ENCODE results near the gene PRXL2C. TPM values are rescaled to one million over a fixed set of nuclear protein-coding genes. Genes with fewer than 3 reads are reported as not detected.

The PRXL2C gene
- total and polyA plus RNA-seq, 10 of the 15 experiments (the other 5 are each of a cell fraction or from before 2014, with no cell fraction given), result 4.0 to 16.0 (median 7.4) TPM

DNA sequence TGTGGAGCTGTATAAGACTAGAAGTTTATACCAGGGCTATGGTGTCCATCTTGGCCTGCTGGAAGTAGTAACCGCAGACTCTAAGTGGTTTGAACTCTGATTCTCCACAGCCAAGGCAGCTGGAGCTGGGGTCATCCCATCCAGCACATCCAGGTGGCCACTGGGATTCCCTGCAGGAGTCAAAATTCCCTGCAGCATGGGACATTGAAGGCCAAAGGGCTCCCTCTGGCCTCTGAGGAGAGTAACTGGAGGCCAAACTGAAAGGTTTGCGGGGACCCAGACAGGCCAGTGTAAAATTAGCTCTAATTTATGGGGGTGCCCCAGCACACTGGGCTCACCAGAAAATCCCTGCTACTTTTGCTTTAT, 12.2 kb upstream of the PRXL2C start:
- SMC1A ChIA-PET (ENCODE audit: uncharacterized antibody, unreplicated experiment), result interaction anchor here (0.6 to 3.1 kb wide), 9 partner anchors 12 to 435 kb away, joined by 3 to 30 read pairs (median 4); partner anchors contain the start of gene PRXL2C
- ATAC-seq (no peak; the same call in 2 of the 3 replicates), FAIRE-seq (no peak), DNase-seq (ENCODE audit: low read depth, low spot score) (no peak)
- POLR2A ChIA-PET, result no interaction called here
- intact Hi-C loops (cut with micrococcal nuclease; ENCODE audit: unreplicated experiment) (loop anchor here (1.0 to 10.0 kb wide), 2 partner anchors 340 to 433 kb away; no protein-coding TSS in a partner anchor), in situ Hi-C loops (cut with MboI) (no loop called here)
- no TSS peak for BruUV-seq (replicated peaks)
- Histone ChIP-seq H2AFZ (ENCODE audit: control insufficient read depth, low read depth, low read length) (no peak overlapping the region), H3K4me3 (no peak overlapping the region), H4K20me1 (ENCODE audit: control insufficient read depth, insufficient read depth) (no peaks in the 10 kb centered on the region), H3K4me1 (ENCODE audit: control insufficient read depth, insufficient read depth, low read length) (no peaks in the 10 kb centered on the region), H3K4me2 (ENCODE audit: control insufficient read depth, insufficient read depth) (no peak overlapping the region), H3K36me3 (ENCODE audit: control insufficient read depth in 2 of 2, insufficient read depth in 2 of 2, low read length in 1 of 2) (no peaks in the 10 kb centered on the region), H3K79me2 (ENCODE audit: control insufficient read depth, insufficient read depth, low read length) (no peaks in the 10 kb centered on the region), H3K9me3 (replicated peaks; ENCODE audit: control insufficient read depth, insufficient read depth, low read length) (no peaks in the 10 kb centered on the region), H3K9ac (ENCODE audit: control insufficient read depth, insufficient read depth, low read length) (no peak overlapping the region), H3K27me3 (replicated peaks in 1 of 2; ENCODE audit: control insufficient read depth in 2 of 2, insufficient read depth in 2 of 2, low read length in 1 of 2) (no peaks in the 10 kb centered on the region), H3K27ac (ENCODE audit: control insufficient read depth, insufficient read depth) (no peak overlapping the region)
- TF ChIP-seq TCF7 (IDR thresholded peaks at IDR 0.05; ENCODE audit: borderline replicate concordance), result no peak
- TF ChIP-seq EZH2 (IDR thresholded peaks at IDR 0.05; ENCODE audit: borderline replicate concordance, control insufficient read depth, low read depth, low read length), result no peak
- no peak for TF ChIP-seq USF2 (IDR thresholded peaks at IDR 0.05; ENCODE audit: borderline replicate concordance, low read depth, low read length)
- no peak for TF ChIP-seq RFX5 (IDR thresholded peaks at IDR 0.05; ENCODE audit: low read depth, low read length)
- TF ChIP-seq ZNF207 (IDR thresholded peaks at IDR 0.05; ENCODE audit: borderline replicate concordance), result no peak
- no peak for TF ChIP-seq BACH1 (IDR thresholded peaks at IDR 0.05; ENCODE audit: borderline replicate concordance)
- no peak for TF ChIP-seq CEBPB (IDR thresholded peaks at IDR 0.05; ENCODE audit: borderline replicate concordance in 1 of 2, low read depth in 2 of 2, low read length in 2 of 2)
- no peak for TF ChIP-seq MYC (IDR thresholded peaks at IDR 0.05; ENCODE audit: insufficient read depth, insufficient read length, insufficient replicate concordance, low read length, severe bottlenecking)
- TF ChIP-seq BHLHE40 (IDR thresholded peaks at IDR 0.05; ENCODE audit: borderline replicate concordance in 1 of 2, low read depth in 2 of 2, low read length in 1 of 2), result no peak
- no peak for TF ChIP-seq SRF (IDR thresholded peaks at IDR 0.05; ENCODE audit: low read depth in 2 of 2, low read length in 2 of 2)
- TF ChIP-seq CREM (IDR thresholded peaks at IDR 0.05; ENCODE audit: low read depth), result no peak
- TF ChIP-seq STAT3 (IDR thresholded peaks at IDR 0.05; ENCODE audit: low read depth, low read length), result no peak
- TF ChIP-seq TARDBP (IDR thresholded peaks at IDR 0.05; ENCODE audit: borderline replicate concordance), result no peak
- WGBS (ENCODE audit: insufficient coverage, insufficient replicate concordance, low lambda C conversion rate, missing lambda C conversion rate), result 66% methylated on average over 2 of the region's 2 CpGs
- CTCF ChIA-PET, result interaction anchor here (0.8 to 3.8 kb wide), 19 partner anchors 8 to 435 kb away, joined by 3 to 56 read pairs (median 4); partner anchors contain the start of gene PRXL2C
- RAD21 ChIA-PET (ENCODE audit: unreplicated experiment), result interaction anchor here (0.6 to 3.0 kb wide), 12 partner anchors 11 to 350 kb away, joined by 3 to 36 read pairs (median 4); no protein-coding TSS in a partner anchor
